ENCODE results near the gene CCSER1. TPM values are rescaled to one million over a fixed set of nuclear protein-coding genes. Genes with fewer than 3 reads are reported as not detected.

CCSER1 gene
- total and polyA plus RNA-seq, 2 of the 8 experiments (the other 6 are each of a cell fraction or from before 2014, with no cell fraction given) = 0.26 to 0.84 TPM

DNA sequence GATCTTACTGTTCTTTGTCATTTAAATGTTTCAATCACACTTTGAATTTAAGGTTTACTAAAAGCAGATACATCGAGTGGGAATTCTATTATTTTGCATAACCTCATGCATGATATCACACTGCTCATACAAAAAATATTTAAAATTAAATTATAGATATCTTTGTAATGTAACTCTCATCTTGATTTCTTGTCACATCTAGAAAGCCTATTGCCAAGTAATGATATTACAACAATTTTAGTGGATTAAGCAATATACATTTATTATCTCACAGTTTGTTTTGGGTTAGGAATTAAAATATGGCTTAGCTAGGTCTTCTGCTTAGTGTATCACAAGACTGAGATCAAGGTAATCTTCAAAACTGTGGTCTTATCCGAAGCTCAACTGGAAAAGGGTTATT, 865.0 kb downstream of the CCSER1 start:
- no peak overlapping the region for H3K9ac ChIP-seq (replicated peaks in 1 of 4; ENCODE audit: extremely low read depth in 1 of 4, low read depth in 3 of 4, low read length in 3 of 4)
- no peak overlapping the region for H4K8ac ChIP-seq (ENCODE audit: extremely low read depth, insufficient read depth, low read length)
- no peaks in the 10 kb centered on the region for H3K79me2 ChIP-seq (ENCODE audit: control insufficient read depth in 1 of 2, insufficient read depth in 2 of 2, low read length in 2 of 2)
- H4K20me1 ChIP-seq (replicated peaks in 1 of 2; ENCODE audit: control insufficient read depth in 1 of 2, insufficient read depth in 2 of 2, low read length in 2 of 2) = no peaks in the 10 kb centered on the region
- H3K36me3 ChIP-seq (ENCODE audit: control insufficient read depth in 2 of 4, insufficient read depth in 4 of 4, low read length in 3 of 4) = no peaks in the 10 kb centered on the region
- DNase-seq (ENCODE audit: low read depth in 1 of 2, low spot score in 2 of 2) (no peak), FAIRE-seq (no peak)
- no peak overlapping the region for H3K56ac ChIP-seq (replicated peaks; ENCODE audit: insufficient read length, low read depth, low read length)
- no peak overlapping the region for H2BK15ac ChIP-seq (ENCODE audit: low read length)
- no peak overlapping the region for H3K14ac ChIP-seq (ENCODE audit: insufficient read length)
- no peaks in the 10 kb centered on the region for H3K9me3 ChIP-seq (ENCODE audit: insufficient read depth in 2 of 2, low read depth in 1 of 2, low read length in 1 of 2)
- no peak overlapping the region for H2BK20ac ChIP-seq (ENCODE audit: low read length)
- H3K79me1 ChIP-seq (ENCODE audit: low read depth, low read length) = no peaks in the 10 kb centered on the region
- H2AFZ ChIP-seq (ENCODE audit: low read length) = no peak overlapping the region
- H4K5ac ChIP-seq (ENCODE audit: insufficient read length, low read depth, low read length) = no peak overlapping the region
- no peak overlapping the region for H3K4me2 ChIP-seq (ENCODE audit: insufficient read depth in 1 of 2, low read depth in 2 of 2, low read length in 2 of 2)
- no peak overlapping the region for H2BK12ac ChIP-seq (ENCODE audit: low read depth, low read length)
- no peak overlapping the region for H3K4me3 ChIP-seq (ENCODE audit: extremely low read depth in 1 of 4, insufficient read depth in 2 of 4, low read depth in 3 of 4, low read length in 4 of 4)
- no peaks in the 10 kb centered on the region for H3K27me3 ChIP-seq (replicated peaks in 1 of 4; ENCODE audit: control insufficient read depth in 3 of 4, extremely low read depth in 1 of 4, insufficient read depth in 3 of 4, low read length in 3 of 4)
- H3K4ac ChIP-seq (replicated peaks; ENCODE audit: insufficient read length, low read depth, low read length) = no peak overlapping the region
- H3K4me1 ChIP-seq (replicated peaks in 1 of 4; ENCODE audit: control insufficient read depth in 3 of 4, insufficient read depth in 4 of 4, low read length in 3 of 4) = peaks cover 0 to 2% (median 0%) of the 10 kb centered on the region in 4 experiments; a peak in 1 of 7 replicates
- H3K23ac ChIP-seq (ENCODE audit: insufficient read length) = no peak overlapping the region
- no peak overlapping the region for H4K91ac ChIP-seq (replicated peaks; ENCODE audit: insufficient read length, low read length)
- POLR2A ChIA-PET (ENCODE audit: partially characterized antibody) = interaction anchor here (0.9 kb wide), 1 partner anchor 10 kb away, joined by 4 read pairs; no protein-coding TSS in a partner anchor
- H2BK5ac ChIP-seq (ENCODE audit: low read depth, low read length) = no peak overlapping the region
- H3K23me2 ChIP-seq (ENCODE audit: low read depth, low read length) = no peaks in the 10 kb centered on the region
- no peak overlapping the region for H3K27ac ChIP-seq (ENCODE audit: low read depth, low read length)
- CTCF ChIA-PET (ENCODE audit: partially characterized antibody) = interaction anchor here (0.7 to 0.9 kb wide), 2 partner anchors 11 to 121 kb away, joined by 3 to 4 read pairs; no protein-coding TSS in a partner anchor
- no peak overlapping the region for H3K18ac ChIP-seq (ENCODE audit: extremely low read depth, low read length)
- H2BK120ac ChIP-seq (replicated peaks; ENCODE audit: low read depth, low read length) = no peak overlapping the region
- 89% methylated on average over 2 of the region's 2 CpGs; no CpG with 5 or more reads in 1 of the 2 experiments for WGBS, 2 experiments (ENCODE audit: extremely low coverage in 1 of 2, insufficient coverage in 1 of 2, insufficient read length in 1 of 2, insufficient replicate concordance in 2 of 2, low coverage in 1 of 2, low lambda C conversion rate in 2 of 2, missing lambda C conversion rate in 1 of 2)
- no peak overlapping the region for H2AK5ac ChIP-seq (ENCODE audit: low read depth, low read length)
- TF ChIP-seq SIX5 (IDR thresholded peaks at IDR 0.05; ENCODE audit: low read depth, low read length) = no peak
- TF ChIP-seq, protein P1, sequence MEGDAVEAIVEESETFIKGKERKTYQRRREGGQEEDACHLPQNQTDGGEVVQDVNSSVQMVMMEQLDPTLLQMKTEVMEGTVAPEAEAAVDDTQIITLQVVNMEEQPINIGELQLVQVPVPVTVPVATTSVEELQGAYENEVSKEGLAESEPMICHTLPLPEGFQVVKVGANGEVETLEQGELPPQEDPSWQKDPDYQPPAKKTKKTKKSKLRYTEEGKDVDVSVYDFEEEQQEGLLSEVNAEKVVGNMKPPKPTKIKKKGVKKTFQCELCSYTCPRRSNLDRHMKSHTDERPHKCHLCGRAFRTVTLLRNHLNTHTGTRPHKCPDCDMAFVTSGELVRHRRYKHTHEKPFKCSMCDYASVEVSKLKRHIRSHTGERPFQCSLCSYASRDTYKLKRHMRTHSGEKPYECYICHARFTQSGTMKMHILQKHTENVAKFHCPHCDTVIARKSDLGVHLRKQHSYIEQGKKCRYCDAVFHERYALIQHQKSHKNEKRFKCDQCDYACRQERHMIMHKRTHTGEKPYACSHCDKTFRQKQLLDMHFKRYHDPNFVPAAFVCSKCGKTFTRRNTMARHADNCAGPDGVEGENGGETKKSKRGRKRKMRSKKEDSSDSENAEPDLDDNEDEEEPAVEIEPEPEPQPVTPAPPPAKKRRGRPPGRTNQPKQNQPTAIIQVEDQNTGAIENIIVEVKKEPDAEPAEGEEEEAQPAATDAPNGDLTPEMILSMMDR (IDR thresholded peaks at IDR 0.05; ENCODE audit: control extremely low read depth in 1 of 3, insufficient read depth in 1 of 3, low read depth in 1 of 3, low read length in 3 of 3) = no peak
- no peak for TF ChIP-seq RNF2 (IDR thresholded peaks at IDR 0.05; ENCODE audit: borderline replicate concordance, low read depth, low read length, missing control alignments, poor library complexity, severe bottlenecking)
- no peak for TF ChIP-seq RFX5 (IDR thresholded peaks at IDR 0.05; ENCODE audit: borderline replicate concordance, low read depth, low read length)
- TF ChIP-seq BRCA1 (IDR thresholded peaks at IDR 0.05; ENCODE audit: low read depth, low read length) = no peak
